HG02870 (cell line): ENCODE results near the gene QTRT2.

Source experiments
- ATAC-seq: cut with Tn5 transposase; IDR thresholded peaks from one replicate; pipeline ENCODE4 v1.9.1; 2021; ENCODE audit warnings: mild to moderate bottlenecking, moderate library complexity; ENCODE audit not compliant: unreplicated experiment

Gene QTRT2

GRCh38 chr3:114056130-114057010, at the start of gene QTRT2, which contains the start of gene CCDC191:
QTRT2 (plus strand) TSS chr3:114056737; CDS start chr3:114065258, 8,521 bp downstream.
CCDC191 (minus strand) TSS chr3:114056526; CDS start chr3:114056466, 60 bp downstream.
- ATAC-seq, result peak; percentile 96

- ATAC-seq, result peak; percentile 73
Measured at GRCh38 chr3:114011059-114011797, 45.3 kb upstream of the QTRT2 start.

GRCh38 chr3:114014211-114014610, 42.3 kb upstream of the QTRT2 start:
- ATAC-seq, result no peak

- no peak for ATAC-seq
Measured at GRCh38 chr3:114019486-114019885, 37.1 kb upstream of the QTRT2 start.

- no peak for ATAC-seq
Measured at GRCh38 chr3:114020907-114021306, 35.6 kb upstream of the QTRT2 start.

GRCh38 chr3:114022145-114022802, 34.3 kb upstream of the QTRT2 start:
- no peak for ATAC-seq

GRCh38 chr3:114025451-114025850, 31.1 kb upstream of the QTRT2 start:
- no peak for ATAC-seq

GRCh38 chr3:114026331-114026730, 30.2 kb upstream of the QTRT2 start:
- ATAC-seq, result no peak

GRCh38 chr3:114033721-114034120, 22.8 kb upstream of the QTRT2 start:
- no peak for ATAC-seq

- no peak for ATAC-seq
Measured at GRCh38 chr3:114034211-114034610, 22.3 kb upstream of the QTRT2 start.

GRCh38 chr3:114034787-114035545, 21.6 kb upstream of the QTRT2 start:
- ATAC-seq, result no peak

GRCh38 chr3:114035896-114036295, 20.6 kb upstream of the QTRT2 start:
- no peak for ATAC-seq

GRCh38 chr3:114043205-114043604, 13.3 kb upstream of the QTRT2 start:
- ATAC-seq, result no peak

- no peak for ATAC-seq
Measured at GRCh38 chr3:114052216-114052615, 4.3 kb upstream of the QTRT2 start.

GRCh38 chr3:114057011-114057347, 442 bp downstream of the QTRT2 start:
- ATAC-seq, result peak; percentile 1

GRCh38 chr3:114058646-114059045, 2.1 kb downstream of the QTRT2 start:
- ATAC-seq, result no peak

GRCh38 chr3:114060906-114061655, 4.5 kb downstream of the QTRT2 start:
- ATAC-seq, result no peak

GRCh38 chr3:114067804-114068203, 11.3 kb downstream of the QTRT2 start:
- no peak for ATAC-seq

GRCh38 chr3:114068336-114068735, 11.8 kb downstream of the QTRT2 start:
- no peak for ATAC-seq

- no peak for ATAC-seq
Measured at GRCh38 chr3:114071786-114072185, 15.2 kb downstream of the QTRT2 start.
